22Rv1 (cell line): Measurements from ENCODE around the gene DSCAML1.

Experiments
- ZFX ChIP-seq: fragments of 450-650 bp; IDR thresholded peaks from 2 replicates; pipeline ENCODE4 v1.6.1; 2017; ENCODE audit warnings: antibody characterized with exemption, borderline replicate concordance
- TF ChIP-seq, protein P1 (sequence below): fragments of 450-650 bp; IDR thresholded peaks from 2 replicates; pipeline ENCODE4 v1.5.1; 2017; ENCODE audit warnings: mild to moderate bottlenecking

DNA sequence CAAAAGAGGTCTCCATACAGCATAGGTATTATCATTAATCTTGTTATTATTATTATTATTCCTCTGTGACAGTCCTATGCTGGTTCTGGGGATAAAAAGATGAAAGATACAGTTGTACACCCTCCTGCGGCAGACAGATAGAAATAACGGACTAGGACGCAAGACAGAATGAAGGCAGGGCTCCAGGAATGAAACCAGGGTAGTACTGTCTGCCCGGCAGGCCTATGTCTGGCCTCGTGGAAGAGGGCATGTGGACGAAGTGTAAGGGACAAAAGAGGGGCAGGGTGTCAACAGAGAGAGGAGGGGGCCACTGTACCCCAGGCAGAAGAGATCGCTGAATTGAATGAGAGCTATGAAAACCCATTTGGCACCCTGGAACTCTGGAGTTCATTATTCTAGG lies 25.2 kb downstream of the DSCAML1 start:
- TF ChIP-seq, protein P1, sequence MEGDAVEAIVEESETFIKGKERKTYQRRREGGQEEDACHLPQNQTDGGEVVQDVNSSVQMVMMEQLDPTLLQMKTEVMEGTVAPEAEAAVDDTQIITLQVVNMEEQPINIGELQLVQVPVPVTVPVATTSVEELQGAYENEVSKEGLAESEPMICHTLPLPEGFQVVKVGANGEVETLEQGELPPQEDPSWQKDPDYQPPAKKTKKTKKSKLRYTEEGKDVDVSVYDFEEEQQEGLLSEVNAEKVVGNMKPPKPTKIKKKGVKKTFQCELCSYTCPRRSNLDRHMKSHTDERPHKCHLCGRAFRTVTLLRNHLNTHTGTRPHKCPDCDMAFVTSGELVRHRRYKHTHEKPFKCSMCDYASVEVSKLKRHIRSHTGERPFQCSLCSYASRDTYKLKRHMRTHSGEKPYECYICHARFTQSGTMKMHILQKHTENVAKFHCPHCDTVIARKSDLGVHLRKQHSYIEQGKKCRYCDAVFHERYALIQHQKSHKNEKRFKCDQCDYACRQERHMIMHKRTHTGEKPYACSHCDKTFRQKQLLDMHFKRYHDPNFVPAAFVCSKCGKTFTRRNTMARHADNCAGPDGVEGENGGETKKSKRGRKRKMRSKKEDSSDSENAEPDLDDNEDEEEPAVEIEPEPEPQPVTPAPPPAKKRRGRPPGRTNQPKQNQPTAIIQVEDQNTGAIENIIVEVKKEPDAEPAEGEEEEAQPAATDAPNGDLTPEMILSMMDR, result no peak
- no peak for TF ChIP-seq ZFX
